Measurements from ENCODE around the gene LRRC74B. TPM values are rescaled to one million over a fixed set of nuclear protein-coding genes. Genes with fewer than 3 reads are reported as not detected.
A peak's percentile ranks its signal among the peaks of the same experiment; 100 is the strongest.

The LRRC74B gene
- total RNA-seq, 4 donors from 2014 or later = not detected

- Histone ChIP-seq H3K4me1 (peaks cover 14 to 27% (median 20%) of the 10 kb centered on the region in 4 donors), H3K36me3 (no peaks in the 10 kb centered on the region), H3K27ac (no peak overlapping the region), H3K4me3 (no peak overlapping the region), H3K9me3 (no peaks in the 10 kb centered on the region), H3K27me3 (no peaks in the 10 kb centered on the region)
- 82% methylated on average over 13 of the region's 14 CpGs; no CpG with 5 or more reads in 1 of the 2 donors for WGBS, 2 donors (ENCODE audit: low coverage in 1 of 2)
- in situ Hi-C loops (cut with MboI; ENCODE audit: low pct_ligation_motif_present in 1 of 4, low pct_unique_long_range_greater_than_20kb in 1 of 4, low sequenced_read_pairs in 3 of 4) = no loop called here
- TF ChIP-seq POLR2A (IDR thresholded peaks at IDR 0.05) = no peak
- TF ChIP-seq POLR2AphosphoS5 (IDR thresholded peaks at IDR 0.05) = no peak
- TF ChIP-seq CTCF (IDR thresholded peaks at IDR 0.05) = no peak
- DNase-seq = no peak
- intact Hi-C loops (cut with DNase I; ENCODE audit: low total_unique reads) = no loop called here
Observed at GRCh38 chr22:21012446-21013407, 33.0 kb upstream of the LRRC74B start.

GRCh38 chr22:21013657-21014201 lies 32.0 kb upstream of the LRRC74B start:
- Histone ChIP-seq H3K36me3 (no peaks in the 10 kb centered on the region), H3K9me3 (no peaks in the 10 kb centered on the region), H3K27ac (peak overlapping the region; percentile 58 to 81 (median 72)), H3K27me3 (no peaks in the 10 kb centered on the region), H3K4me3 (peak overlapping the region; percentile 20 to 47 (median 33)), H3K4me1 (peaks cover 14 to 27% (median 20%) of the 10 kb centered on the region in 4 donors)
- TF ChIP-seq POLR2AphosphoS5 (IDR thresholded peaks at IDR 0.05) (no peak), EP300 (IDR thresholded peaks at IDR 0.05; ENCODE audit: low read depth) (no peak), POLR2A (IDR thresholded peaks at IDR 0.05) (no peak), CTCF (IDR thresholded peaks at IDR 0.05) (no peak)
- in situ Hi-C loops (cut with MboI; ENCODE audit: low pct_ligation_motif_present in 1 of 4, low pct_unique_long_range_greater_than_20kb in 1 of 4, low sequenced_read_pairs in 3 of 4) = no loop called here
- DNase-seq = no peak
- WGBS, 2 donors (ENCODE audit: low coverage in 1 of 2) = 18 to 33% methylated on average over 4 to 22 of the region's 24 CpGs
- intact Hi-C loops (cut with DNase I; ENCODE audit: low total_unique reads) = no loop called here

DNA sequence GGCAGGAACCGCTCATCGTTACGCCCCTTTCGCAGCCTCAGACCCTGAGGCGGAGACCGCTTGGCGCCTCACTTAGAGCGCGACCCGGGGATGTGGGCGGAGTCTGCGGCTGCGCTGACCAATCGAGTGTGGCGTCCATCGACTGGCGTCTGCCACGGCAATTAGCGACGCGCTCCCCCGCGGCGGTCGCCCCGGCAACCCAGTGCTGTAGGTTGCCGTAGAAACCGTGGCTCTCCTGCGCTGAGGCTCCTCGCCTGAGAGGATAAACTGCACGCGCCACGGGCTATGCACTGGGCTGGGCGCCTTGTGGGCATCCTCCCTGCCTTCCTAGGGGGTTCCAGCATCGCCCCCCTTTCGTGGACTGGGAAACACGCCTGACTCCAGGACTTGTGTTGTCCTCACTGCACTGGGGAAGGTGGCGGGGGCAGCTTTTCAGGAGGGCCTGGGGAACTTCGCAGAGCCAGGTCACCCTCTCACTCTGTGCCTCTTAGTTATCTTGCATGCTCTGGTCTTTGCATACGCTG lies 31.5 kb upstream of the LRRC74B start:
- intact Hi-C loops (cut with DNase I; ENCODE audit: low total_unique reads) = no loop called here
- H3K27ac ChIP-seq = peak overlapping the region; percentile 58 to 81 (median 72)
- 4 to 5% methylated on average over 3 to 19 of the region's 40 CpGs for WGBS, 2 donors (ENCODE audit: low coverage in 1 of 2)
- no peak for TF ChIP-seq POLR2A (IDR thresholded peaks at IDR 0.05)
- no peak for TF ChIP-seq POLR2AphosphoS5 (IDR thresholded peaks at IDR 0.05)
- no peak for TF ChIP-seq CTCF (IDR thresholded peaks at IDR 0.05)
- TF ChIP-seq EP300 (IDR thresholded peaks at IDR 0.05; ENCODE audit: low read depth) = no peak
- in situ Hi-C loops (cut with MboI; ENCODE audit: low pct_ligation_motif_present in 1 of 4, low pct_unique_long_range_greater_than_20kb in 1 of 4, low sequenced_read_pairs in 3 of 4) = no loop called here
- no peaks in the 10 kb centered on the region for H3K9me3 ChIP-seq
- no peaks in the 10 kb centered on the region for H3K36me3 ChIP-seq
- peak; percentile 89 for DNase-seq
- H3K27me3 ChIP-seq = no peaks in the 10 kb centered on the region
- peaks cover 14 to 27% (median 20%) of the 10 kb centered on the region in 4 donors for H3K4me1 ChIP-seq
- H3K4me3 ChIP-seq = peak overlapping the region; percentile 20 to 47 (median 33)

Measured in transverse colon (tissue), 4 donors.